Measurements from ENCODE around the gene ENOX1. TPM values are rescaled to one million over a fixed set of nuclear protein-coding genes. Genes with fewer than 3 reads are reported as not detected.

The ENOX1 gene
- polyA plus RNA-seq, 1 donor from 2014 or later = not detected

DNA sequence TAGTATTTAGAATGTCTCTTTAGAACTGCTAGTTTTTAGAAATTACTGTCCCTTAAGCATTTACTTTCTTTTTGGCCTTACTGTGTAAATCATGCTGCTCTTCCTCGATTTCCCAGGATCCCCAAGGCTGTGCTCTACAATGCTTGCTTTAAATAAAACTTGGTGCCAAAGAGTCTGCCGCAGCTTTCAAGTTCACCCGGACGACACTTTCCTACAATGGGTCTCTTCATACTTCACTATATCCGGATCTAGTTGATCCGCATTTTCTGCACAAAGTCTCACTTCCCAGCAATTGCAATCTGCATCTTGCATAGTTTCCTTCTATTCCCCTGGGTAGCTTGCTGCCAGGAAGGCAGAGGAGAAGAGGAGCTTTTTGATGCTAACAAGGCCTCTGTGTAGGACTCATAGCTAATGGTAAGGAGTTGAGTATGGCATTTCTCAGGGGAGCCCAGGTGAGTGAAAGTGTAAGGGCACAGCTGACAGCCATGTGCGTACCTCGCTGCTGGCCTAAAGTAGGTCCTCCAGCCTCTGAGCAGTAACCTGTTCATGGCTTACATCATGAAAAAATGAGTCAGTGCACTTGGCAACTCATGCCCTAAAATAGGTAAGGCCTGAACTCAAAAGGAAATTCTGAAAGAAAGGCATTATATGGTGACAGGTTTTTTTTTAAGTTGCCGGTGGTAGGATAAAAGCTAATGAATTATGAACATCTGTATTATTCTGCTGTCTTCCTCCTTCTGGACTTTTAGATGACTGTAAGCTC, 101.6 kb downstream of the ENOX1 start:
- H3K9me3 Mint-ChIP-seq = no peaks in the 10 kb centered on the region
- H3K27ac Mint-ChIP-seq = no peak overlapping the region
- no peak overlapping the region for H3K4me3 Mint-ChIP-seq
- H3K27me3 Mint-ChIP-seq = no peaks in the 10 kb centered on the region
- H3K36me3 Mint-ChIP-seq = no peaks in the 10 kb centered on the region
- H3K4me1 Mint-ChIP-seq = no peaks in the 10 kb centered on the region

DNA sequence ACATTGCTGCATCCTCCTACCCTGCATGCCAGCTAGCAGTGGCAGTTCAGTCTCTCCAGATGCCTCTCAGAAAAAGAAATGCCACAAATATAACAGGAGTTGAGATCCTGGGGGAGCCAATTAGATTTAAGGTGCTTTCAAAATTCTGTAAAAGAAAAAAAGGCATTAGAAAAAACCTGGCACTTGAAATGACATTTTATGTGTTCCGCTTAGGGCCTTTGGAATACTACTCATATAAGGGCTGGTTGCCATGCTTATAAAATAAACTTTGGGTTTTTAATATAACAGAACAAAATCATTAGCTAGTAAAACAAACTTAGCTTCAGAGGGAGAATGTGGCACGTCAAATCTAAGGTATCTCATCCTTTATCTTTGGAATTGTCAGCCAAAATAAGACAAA, 104.1 kb downstream of the ENOX1 start:
- no peaks in the 10 kb centered on the region for H3K36me3 Mint-ChIP-seq
- no peak overlapping the region for H3K4me3 Mint-ChIP-seq
- H3K9me3 Mint-ChIP-seq = no peaks in the 10 kb centered on the region
- no peaks in the 10 kb centered on the region for H3K4me1 Mint-ChIP-seq
- H3K27ac Mint-ChIP-seq = no peak overlapping the region
- peaks cover 2% of the 10 kb centered on the region for H3K27me3 Mint-ChIP-seq

DNA sequence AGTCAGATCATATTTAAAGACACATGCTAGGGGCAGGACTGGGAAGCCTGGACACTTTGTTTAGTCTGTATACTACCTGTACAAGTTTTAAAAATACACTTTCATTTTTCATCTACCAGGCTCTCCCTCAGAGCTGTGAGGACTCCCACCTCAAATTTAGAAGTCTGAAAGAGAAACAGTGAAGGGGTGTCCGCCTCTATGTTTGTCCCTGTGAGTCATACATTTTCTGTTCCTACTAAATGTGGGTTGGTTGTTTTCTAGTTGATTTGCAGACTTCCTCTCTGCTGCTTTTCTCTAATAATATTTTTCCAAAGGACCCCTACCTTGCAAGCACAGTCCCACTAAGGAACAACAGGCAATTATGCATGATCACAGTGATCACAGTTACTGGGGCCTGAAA, 110.5 kb downstream of the ENOX1 start:
- no peaks in the 10 kb centered on the region for H3K36me3 Mint-ChIP-seq
- peaks cover 6% of the 10 kb centered on the region for H3K27me3 Mint-ChIP-seq
- peaks cover 0 to 2% (median 0%) of the 10 kb centered on the region in 3 donors for H3K4me1 Mint-ChIP-seq
- no peak overlapping the region for H3K4me3 Mint-ChIP-seq
- no peaks in the 10 kb centered on the region for H3K9me3 Mint-ChIP-seq
- H3K27ac Mint-ChIP-seq = no peak overlapping the region

DNA sequence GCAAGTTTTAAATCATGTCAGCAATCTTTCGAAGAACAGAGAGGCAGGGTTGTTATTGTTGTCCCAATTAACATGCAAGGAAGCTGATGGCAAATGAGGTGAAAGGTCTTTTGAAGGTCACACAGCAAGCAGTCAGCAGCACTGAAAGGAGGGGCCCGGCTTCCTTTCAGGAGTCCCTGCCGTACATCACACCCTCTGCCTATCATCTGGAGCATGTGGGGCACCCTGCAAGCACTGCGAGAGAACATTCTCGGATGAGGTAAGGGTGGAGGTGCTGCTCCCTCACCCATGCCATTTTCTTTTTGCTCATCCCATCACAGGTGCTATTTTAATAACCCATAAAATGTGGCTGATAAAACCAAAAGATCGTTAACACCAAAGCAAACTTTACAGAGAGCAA, 111.2 kb downstream of the ENOX1 start:
- Mint-ChIP-seq H3K27me3 (peaks cover 7% of the 10 kb centered on the region), H3K4me3 (no peak overlapping the region), H3K27ac (no peak overlapping the region), H3K4me1 (peaks cover 0 to 2% (median 0%) of the 10 kb centered on the region in 3 donors), H3K9me3 (peaks cover 0 to 3% (median 0%) of the 10 kb centered on the region in 3 donors), H3K36me3 (no peaks in the 10 kb centered on the region)

DNA sequence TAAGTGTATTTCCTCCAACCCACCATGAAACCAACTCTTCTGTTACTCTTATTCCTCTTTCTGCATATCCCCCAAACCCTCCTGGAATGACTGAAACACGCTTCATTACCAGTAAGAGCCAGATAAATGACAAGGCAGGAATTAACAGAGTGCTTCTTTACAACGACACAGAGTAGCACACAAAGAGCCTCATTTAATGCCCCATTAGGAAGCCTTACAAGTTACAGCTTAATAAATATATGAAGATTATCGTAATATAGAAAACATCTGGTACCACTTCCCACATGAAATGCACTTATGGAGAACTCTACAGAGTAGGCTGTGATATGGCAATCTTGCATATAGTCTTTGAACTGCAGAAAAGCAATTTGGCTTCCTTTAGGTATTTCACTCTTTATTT, 116.8 kb downstream of the ENOX1 start:
- Mint-ChIP-seq H3K27ac (no peak overlapping the region), H3K9me3 (peaks cover 0 to 3% (median 0%) of the 10 kb centered on the region in 3 donors), H3K4me3 (no peak overlapping the region), H3K36me3 (no peaks in the 10 kb centered on the region), H3K27me3 (peaks cover 2% of the 10 kb centered on the region), H3K4me1 (peaks cover 0 to 2% (median 0%) of the 10 kb centered on the region in 3 donors)

DNA sequence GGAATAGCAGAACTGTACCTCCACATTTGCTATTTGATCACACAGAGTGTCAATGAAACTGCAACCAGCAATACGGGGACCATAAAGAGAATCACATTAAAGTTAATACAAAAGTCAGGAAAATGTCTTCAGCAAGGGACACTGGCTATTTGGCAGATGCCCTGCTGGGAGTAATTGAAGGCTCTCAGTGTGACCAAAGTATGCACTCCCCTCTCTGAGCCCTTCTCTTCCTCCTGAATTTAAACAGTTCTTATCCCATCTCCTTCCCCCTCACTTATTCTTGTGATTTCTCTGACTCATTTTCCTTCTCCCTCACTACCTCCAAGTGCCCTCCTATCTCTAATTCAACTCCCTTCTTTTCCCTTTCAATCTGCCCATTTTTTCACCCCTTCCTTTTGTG, 117.7 kb downstream of the ENOX1 start:
- Mint-ChIP-seq H3K36me3 (no peaks in the 10 kb centered on the region), H3K4me1 (peaks cover 0 to 8% (median 2%) of the 10 kb centered on the region in 3 donors), H3K4me3 (no peak overlapping the region), H3K27ac (no peak overlapping the region), H3K27me3 (peaks cover 2% of the 10 kb centered on the region), H3K9me3 (peaks cover 0 to 3% (median 0%) of the 10 kb centered on the region in 3 donors)

DNA sequence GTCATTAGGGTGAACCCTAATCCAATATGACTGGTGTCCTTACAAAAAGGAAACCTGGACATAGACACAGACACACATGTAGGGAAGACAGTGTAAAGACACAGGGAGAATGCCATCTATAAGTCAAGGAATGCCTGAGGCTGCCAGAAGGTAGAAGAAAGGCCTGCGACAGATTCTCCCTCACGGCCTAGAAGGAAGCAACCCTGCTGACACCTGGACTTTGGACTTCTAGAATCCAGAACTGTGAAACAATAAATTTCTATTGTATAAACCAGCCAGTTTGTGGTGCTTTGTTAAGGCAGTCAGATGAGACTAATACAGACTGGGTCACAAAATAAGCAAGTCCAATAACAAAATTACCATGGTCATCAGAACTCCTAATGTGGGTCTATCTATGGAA, 120.4 kb downstream of the ENOX1 start:
- H3K27me3 Mint-ChIP-seq = peaks cover 2% of the 10 kb centered on the region
- H3K4me1 Mint-ChIP-seq = peaks cover 0 to 8% (median 2%) of the 10 kb centered on the region in 3 donors
- H3K9me3 Mint-ChIP-seq = peaks cover 0 to 3% (median 0%) of the 10 kb centered on the region in 3 donors
- no peak overlapping the region for H3K4me3 Mint-ChIP-seq
- no peak overlapping the region for H3K27ac Mint-ChIP-seq
- H3K36me3 Mint-ChIP-seq = no peaks in the 10 kb centered on the region

DNA sequence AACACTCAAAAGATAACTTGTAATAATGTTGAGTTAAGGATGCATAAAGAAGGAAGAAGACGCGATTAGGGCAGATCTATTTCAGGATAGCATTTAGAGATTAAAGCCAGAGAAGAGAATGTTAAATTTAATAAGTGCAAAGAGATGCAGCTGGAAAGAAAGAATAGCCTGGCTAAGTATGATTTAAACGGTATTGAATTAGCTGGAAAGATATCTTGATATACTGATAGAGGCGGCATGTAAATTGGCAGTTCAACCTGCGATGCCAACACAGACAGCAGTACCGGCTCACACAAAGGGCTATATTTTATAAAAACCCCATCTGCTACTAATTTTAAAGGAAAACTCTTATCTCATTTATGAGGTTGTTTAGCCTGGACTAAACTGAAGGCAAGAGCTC, 121.4 kb downstream of the ENOX1 start:
- H3K4me1 Mint-ChIP-seq = peaks cover 0 to 8% (median 2%) of the 10 kb centered on the region in 3 donors
- no peaks in the 10 kb centered on the region for H3K36me3 Mint-ChIP-seq
- no peak overlapping the region for H3K27ac Mint-ChIP-seq
- no peaks in the 10 kb centered on the region for H3K27me3 Mint-ChIP-seq
- H3K4me3 Mint-ChIP-seq = no peak overlapping the region
- H3K9me3 Mint-ChIP-seq = no peaks in the 10 kb centered on the region

DNA sequence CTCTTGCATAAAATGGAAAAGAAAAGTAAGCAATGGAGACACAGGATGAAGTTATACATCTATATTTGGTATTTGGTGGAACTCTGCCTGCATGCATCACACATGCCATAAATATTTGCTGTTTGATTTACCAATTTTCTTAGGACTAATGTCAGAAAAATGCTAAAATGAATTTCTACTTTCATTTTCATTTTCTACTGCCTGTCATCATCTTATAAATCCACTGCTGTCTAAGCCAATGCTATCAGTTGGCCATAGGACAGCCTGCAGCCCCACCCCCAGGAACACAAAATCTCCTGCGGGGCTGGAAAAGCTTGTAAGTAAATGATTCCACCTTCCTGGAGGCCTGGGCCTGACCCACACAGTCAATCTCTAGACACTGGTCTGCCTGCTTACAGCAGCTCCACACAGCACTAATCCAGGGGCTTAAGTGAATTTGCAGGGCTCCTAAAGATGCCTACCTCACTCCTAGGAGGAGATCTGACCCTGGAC, 122.0 kb downstream of the ENOX1 start:
- Mint-ChIP-seq H3K9me3 (no peaks in the 10 kb centered on the region), H3K27me3 (no peaks in the 10 kb centered on the region), H3K27ac (no peak overlapping the region), H3K4me1 (peaks cover 0 to 8% (median 2%) of the 10 kb centered on the region in 3 donors), H3K4me3 (no peak overlapping the region), H3K36me3 (no peaks in the 10 kb centered on the region)

DNA sequence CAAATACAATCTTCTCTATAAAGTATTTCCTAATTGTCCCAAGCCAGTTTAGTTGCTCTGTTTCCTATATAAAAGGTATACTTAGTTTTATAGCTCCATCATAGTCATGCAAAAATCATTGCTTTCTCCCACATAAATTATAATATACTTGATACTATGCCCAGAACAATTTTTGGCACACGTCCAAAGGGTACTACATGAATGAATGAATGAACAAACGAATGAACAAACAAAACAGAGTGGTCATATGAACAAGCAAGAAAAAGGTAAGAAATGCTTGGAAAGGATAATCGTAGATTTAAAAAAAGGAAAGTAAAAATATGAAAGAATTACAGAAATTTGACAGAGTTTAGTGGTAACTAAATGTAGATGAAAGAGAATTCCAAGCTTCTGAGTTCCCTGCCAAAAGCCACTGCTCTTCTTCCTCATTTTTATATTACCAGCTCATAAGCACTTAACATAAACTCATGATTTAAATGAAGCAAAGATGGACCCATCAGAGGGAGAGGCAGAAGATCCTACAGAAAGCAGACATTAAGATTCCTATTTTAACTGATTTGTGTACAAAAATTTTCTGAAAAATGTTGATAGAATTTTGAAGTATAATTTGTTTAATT, 123.2 kb downstream of the ENOX1 start:
- Mint-ChIP-seq H3K36me3 (no peaks in the 10 kb centered on the region), H3K9me3 (no peaks in the 10 kb centered on the region), H3K4me3 (no peak overlapping the region), H3K27me3 (no peaks in the 10 kb centered on the region), H3K4me1 (peaks cover 0 to 8% (median 2%) of the 10 kb centered on the region in 3 donors), H3K27ac (no peak overlapping the region)

DNA sequence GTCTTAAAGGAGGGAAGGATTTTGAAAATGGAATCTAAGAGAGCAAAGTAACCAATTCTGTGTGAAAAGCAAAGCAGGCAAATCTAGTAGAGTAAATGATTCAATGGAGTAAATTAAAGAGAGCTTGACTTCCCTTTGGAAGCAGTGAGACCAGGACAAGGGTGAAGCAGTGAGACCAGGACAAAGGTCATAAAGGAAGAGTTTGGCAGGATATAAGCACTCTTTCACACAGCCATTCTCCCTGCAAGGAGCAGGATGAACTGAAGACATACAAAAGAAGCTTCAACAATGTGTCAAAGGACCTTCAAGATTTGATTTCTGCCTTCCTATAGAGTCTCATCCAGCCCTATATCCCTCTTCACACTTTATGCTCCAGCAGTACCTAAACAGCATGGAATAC, 123.8 kb downstream of the ENOX1 start:
- Mint-ChIP-seq H3K27ac (no peak overlapping the region), H3K9me3 (no peaks in the 10 kb centered on the region), H3K36me3 (no peaks in the 10 kb centered on the region), H3K4me3 (no peak overlapping the region), H3K4me1 (peaks cover 0 to 8% (median 2%) of the 10 kb centered on the region in 3 donors), H3K27me3 (no peaks in the 10 kb centered on the region)

DNA sequence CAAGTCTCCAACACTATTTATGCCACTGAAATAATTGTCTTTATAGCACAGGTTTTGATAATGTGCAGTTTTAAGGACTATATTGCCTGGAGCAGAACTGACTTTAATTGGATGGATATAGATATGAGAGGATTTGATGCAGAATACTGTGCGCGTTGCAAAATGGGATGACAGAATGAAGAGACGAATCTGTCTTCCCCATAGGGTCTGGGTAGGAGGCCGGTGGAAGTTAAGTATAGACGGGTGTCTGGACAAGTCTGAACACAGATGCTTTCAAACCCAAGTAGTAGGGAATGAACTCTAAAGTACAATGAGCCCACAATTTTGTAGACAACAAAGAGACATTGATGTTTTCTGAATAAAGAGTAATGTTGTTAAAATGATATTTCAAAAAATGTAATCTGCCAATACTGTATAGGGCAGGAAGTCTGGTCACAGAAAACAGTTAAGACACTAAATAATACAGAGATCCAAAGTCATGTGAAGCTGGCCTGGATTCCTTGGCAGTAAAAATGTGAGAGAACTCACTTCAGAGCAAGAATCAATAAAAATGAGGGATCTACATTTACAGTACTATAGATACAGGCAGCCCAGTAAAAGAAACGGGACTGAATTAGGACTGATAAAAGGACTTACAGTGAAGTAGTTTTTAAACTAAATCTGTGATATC, 125.5 kb downstream of the ENOX1 start:
- Mint-ChIP-seq H3K9me3 (no peaks in the 10 kb centered on the region), H3K27ac (no peak overlapping the region), H3K4me1 (peaks cover 0 to 8% (median 2%) of the 10 kb centered on the region in 3 donors), H3K4me3 (no peak overlapping the region), H3K36me3 (no peaks in the 10 kb centered on the region), H3K27me3 (no peaks in the 10 kb centered on the region)

DNA sequence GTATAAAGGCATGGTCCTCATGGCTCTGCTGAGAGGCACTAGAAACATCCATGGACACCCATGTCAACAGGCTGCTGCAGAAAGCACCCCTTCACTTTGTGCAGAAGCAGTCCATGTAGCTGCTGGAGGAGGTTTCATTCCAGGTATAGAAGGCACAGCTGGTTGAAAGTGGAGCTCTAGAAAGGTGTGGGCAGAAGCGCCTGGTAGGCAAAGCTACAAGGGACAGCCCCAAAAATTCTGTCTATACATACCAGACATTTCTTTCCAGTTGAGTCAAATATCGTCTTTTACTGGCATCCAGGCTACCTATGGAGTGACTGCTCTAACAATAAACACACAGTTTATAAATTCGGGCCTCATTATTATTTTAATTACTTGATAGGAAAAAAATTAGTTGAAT, 129.3 kb downstream of the ENOX1 start:
- H3K4me3 Mint-ChIP-seq = no peak overlapping the region
- H3K4me1 Mint-ChIP-seq = no peaks in the 10 kb centered on the region
- H3K27ac Mint-ChIP-seq = no peak overlapping the region
- H3K36me3 Mint-ChIP-seq = no peaks in the 10 kb centered on the region
- H3K9me3 Mint-ChIP-seq = no peaks in the 10 kb centered on the region
- H3K27me3 Mint-ChIP-seq = no peaks in the 10 kb centered on the region

DNA sequence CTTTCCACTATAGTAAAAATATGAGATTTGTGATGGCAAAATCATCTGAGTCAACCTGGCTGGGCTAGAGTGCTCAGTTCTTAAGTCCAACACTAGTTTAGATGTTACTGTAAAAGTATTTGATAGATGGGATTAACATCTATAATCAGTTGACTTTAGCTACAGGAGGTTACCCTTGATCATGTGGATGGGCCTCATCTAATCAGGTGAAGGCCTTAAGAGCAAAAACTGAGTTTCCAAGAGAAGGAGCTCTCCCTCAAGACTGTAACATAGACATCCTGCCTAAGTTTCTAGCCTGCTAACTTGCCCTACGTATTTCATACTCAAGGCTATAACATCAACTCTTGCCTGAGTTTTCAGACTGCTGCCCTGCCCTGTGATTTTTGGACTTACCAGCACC, 132.8 kb downstream of the ENOX1 start:
- Mint-ChIP-seq H3K9me3 (no peaks in the 10 kb centered on the region), H3K27ac (no peak overlapping the region), H3K4me3 (no peak overlapping the region), H3K36me3 (no peaks in the 10 kb centered on the region), H3K27me3 (no peaks in the 10 kb centered on the region), H3K4me1 (no peaks in the 10 kb centered on the region)

DNA sequence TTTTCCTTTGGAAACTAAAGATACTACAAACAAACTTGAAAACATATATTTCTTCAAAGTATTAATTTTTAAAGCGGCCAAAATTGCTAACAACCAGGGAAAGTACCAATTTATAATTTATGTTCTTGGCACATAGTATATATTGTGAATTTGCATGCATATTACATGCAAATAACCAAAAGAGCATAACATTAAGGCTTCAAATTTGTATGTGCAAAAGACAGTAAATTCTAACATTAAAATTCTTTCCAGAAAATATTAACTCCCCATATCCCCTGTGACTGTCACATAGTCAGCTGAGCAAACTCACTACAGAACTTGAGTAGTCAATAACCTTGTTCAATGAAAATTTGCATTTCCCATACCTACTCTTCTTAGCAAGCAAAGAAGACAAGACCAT, 133.4 kb downstream of the ENOX1 start:
- Mint-ChIP-seq H3K4me3 (no peak overlapping the region), H3K27me3 (no peaks in the 10 kb centered on the region), H3K4me1 (no peaks in the 10 kb centered on the region), H3K9me3 (no peaks in the 10 kb centered on the region), H3K36me3 (no peaks in the 10 kb centered on the region), H3K27ac (no peak overlapping the region)
